Heart left ventricle (tissue), 13 donors: ENCODE measurements around the gene ZFP69.

ENCODE experiments used
- POLR2A ChIP-seq, 2 donors: fragments of 450-650 bp; IDR thresholded peaks; one replicate each; pipeline ENCODE4 v1.6.1; 2017; ENCODE audit warnings: antibody characterized with exemption in 2 of 2, mild to moderate bottlenecking in 2 of 2, moderate library complexity in 2 of 2
- TF ChIP-seq, protein P1 (sequence below), 12 donors: fragments of 200-600 bp; sonication (generic) in 4 of 12; IDR thresholded peaks; one replicate each; pipeline versions ENCODE4 v1.5.0 to v1.8.0; 2018 to 2022; ENCODE audit warnings: antibody characterized with exemption in 12 of 12, mild to moderate bottlenecking in 5 of 12
- donor health status: ischemic (EF 13 %, LVEDD 7.1; RV severe dilation, severe dysfunction).
- donor health status: DM: no; HTN: yes; CAD: no.
- donor health status: DM: no; HTN: no; CAD: no.
- donor health status: ischemic (EF 25% LVEDD 6.9; RV normal size, moderate dysfunction).
- donor health status: ischemic (EF 25% LVEDD 5.7; RV mildly dilated, moderate dysfunction).
- donor health status: ischemic (EF 35%, LVEDD 5.7; RV mildly dilated, moderate dysfunction).
- donor health status: nonischemic (EF 11% LVEDD 7.7; RV severe dilation, severe dysfunction).
- donor health status: DM: yes; HTN: yes; CAD: no.
- donor health status: PGD.
- donor health status: ischemic (EF 29% LVEDD 5.4; RV normal size, mild dysfunction).
- donor health status: nonischemic (EF 23%, LVEDD 6.1; RV moderate dilation, normal function).

DNA sequence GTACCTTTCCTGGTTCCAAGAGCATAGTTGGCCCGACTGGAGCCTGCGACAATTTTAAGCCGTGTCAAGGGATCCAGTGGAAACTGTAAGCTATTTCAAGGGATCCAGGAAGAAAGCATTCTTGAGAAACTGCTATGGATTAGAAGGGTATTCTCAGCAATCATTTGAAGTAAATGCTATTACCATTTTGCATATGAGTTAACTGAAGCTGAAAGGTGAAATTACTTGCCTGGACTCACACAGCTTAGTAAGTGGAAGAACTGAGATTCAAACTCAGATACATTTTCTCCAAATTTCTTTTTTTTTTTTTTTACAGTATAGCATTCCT lies 54.9 kb downstream of the ZFP69 start:
- TF ChIP-seq, protein P1, sequence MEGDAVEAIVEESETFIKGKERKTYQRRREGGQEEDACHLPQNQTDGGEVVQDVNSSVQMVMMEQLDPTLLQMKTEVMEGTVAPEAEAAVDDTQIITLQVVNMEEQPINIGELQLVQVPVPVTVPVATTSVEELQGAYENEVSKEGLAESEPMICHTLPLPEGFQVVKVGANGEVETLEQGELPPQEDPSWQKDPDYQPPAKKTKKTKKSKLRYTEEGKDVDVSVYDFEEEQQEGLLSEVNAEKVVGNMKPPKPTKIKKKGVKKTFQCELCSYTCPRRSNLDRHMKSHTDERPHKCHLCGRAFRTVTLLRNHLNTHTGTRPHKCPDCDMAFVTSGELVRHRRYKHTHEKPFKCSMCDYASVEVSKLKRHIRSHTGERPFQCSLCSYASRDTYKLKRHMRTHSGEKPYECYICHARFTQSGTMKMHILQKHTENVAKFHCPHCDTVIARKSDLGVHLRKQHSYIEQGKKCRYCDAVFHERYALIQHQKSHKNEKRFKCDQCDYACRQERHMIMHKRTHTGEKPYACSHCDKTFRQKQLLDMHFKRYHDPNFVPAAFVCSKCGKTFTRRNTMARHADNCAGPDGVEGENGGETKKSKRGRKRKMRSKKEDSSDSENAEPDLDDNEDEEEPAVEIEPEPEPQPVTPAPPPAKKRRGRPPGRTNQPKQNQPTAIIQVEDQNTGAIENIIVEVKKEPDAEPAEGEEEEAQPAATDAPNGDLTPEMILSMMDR (IDR thresholded peaks at IDR 0.05): no peak
- no peak for TF ChIP-seq POLR2A (IDR thresholded peaks at IDR 0.05)
